Colonic mucosa (tissue), 4 donors: ENCODE results near the gene SETD3. TPM values are rescaled to one million over a fixed set of nuclear protein-coding genes. Genes with fewer than 3 reads are reported as not detected.

Source experiments
- DNase-seq: peaks from one replicate; pipeline ENCODE4 v3.0.0-alpha.2; 2020
- H3K27ac ChIP-seq: fragments of 200-600 bp; one replicate; pipeline ENCODE4 v1.8.0; 2021
- H3K27me3 ChIP-seq: fragments of 200-600 bp; one replicate; pipeline ENCODE4 v1.8.0; 2021
- H3K36me3 ChIP-seq: fragments of 200-600 bp; one replicate; pipeline ENCODE4 v1.8.0; 2021
- H3K4me1 ChIP-seq: fragments of 200-600 bp; one replicate; pipeline ENCODE4 v1.8.0; 2021; ENCODE audit warnings: mild to moderate bottlenecking
- H3K4me3 ChIP-seq: fragments of 200-600 bp; one replicate; pipeline ENCODE4 v1.8.0; 2021
- H3K9ac ChIP-seq, 2 donors: one replicate each; pipeline ENCODE4 v1.7.0; 2013; ENCODE audit warnings: control low read depth in 2 of 2, low read depth in 2 of 2, low read length in 2 of 2
- H3K9me3 ChIP-seq: fragments of 200-600 bp; one replicate; pipeline ENCODE4 v1.8.0; 2021
- intact Hi-C: fragments of 100-400 bp; cut with DNase I; formaldehyde crosslinking; loops from one replicate; pipeline ENCODE4 v1.14.1; 2022
- total RNA-seq, 2 donors: library from RNA; stranded (reverse); fragmentation: NEBNext Ultra II Directional in 1 of 2; extraction: Animal tissue kit (Norgen Biotek cat#: 25700) in 1 of 2; gene quantifications; one replicate each; pipeline ENCODE4 v1.2.1, GENCODE V29; 2021
- TF ChIP-seq, protein P1 (sequence below): fragments of 200-600 bp; IDR thresholded peaks from one replicate; pipeline ENCODE4 v1.8.0; 2022; ENCODE audit warnings: antibody characterized with exemption, mild to moderate bottlenecking
- donor health status: healthy.
- donor health status: DM: no; HTN: no; CAD: no.
- donor health status: DM: no; HTN: no; CAD: no.

SETD3 gene
- total RNA-seq, 2 donors from 2014 or later, result 60.0 to 69.4 TPM

DNA sequence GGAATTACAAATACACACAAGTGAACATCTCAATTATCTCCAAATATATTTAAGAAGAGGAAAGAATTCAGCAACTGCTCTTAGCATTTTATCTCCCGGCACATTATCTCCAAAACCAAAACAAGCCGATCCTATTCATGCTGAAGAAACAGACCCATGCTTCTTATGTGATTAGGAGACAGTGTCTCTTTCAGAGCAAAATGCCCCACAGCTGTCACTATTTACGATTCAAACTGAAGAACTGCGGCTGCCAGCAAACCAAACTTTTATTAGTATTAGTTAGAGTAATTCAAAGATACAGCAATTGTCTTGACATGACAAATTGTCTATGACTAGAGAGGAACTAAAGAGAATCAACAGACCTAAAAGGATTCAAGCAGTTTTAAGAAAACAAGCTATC lies 79.4 kb downstream of the SETD3 start:
- Histone ChIP-seq H3K4me3 (no peak overlapping the region), H3K9ac (no peak overlapping the region), H3K9me3 (no peaks in the 10 kb centered on the region), H3K36me3 (no peaks in the 10 kb centered on the region), H3K4me1 (no peaks in the 10 kb centered on the region), H3K27ac (no peak overlapping the region), H3K27me3 (no peaks in the 10 kb centered on the region)
- intact Hi-C loops, result no loop called here
- DNase-seq, result no peak
- TF ChIP-seq, protein P1, sequence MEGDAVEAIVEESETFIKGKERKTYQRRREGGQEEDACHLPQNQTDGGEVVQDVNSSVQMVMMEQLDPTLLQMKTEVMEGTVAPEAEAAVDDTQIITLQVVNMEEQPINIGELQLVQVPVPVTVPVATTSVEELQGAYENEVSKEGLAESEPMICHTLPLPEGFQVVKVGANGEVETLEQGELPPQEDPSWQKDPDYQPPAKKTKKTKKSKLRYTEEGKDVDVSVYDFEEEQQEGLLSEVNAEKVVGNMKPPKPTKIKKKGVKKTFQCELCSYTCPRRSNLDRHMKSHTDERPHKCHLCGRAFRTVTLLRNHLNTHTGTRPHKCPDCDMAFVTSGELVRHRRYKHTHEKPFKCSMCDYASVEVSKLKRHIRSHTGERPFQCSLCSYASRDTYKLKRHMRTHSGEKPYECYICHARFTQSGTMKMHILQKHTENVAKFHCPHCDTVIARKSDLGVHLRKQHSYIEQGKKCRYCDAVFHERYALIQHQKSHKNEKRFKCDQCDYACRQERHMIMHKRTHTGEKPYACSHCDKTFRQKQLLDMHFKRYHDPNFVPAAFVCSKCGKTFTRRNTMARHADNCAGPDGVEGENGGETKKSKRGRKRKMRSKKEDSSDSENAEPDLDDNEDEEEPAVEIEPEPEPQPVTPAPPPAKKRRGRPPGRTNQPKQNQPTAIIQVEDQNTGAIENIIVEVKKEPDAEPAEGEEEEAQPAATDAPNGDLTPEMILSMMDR, result no peak

GRCh38 chr14:99397698-99398097 lies 83.0 kb downstream of the SETD3 start:
- Histone ChIP-seq H3K27me3 (no peaks in the 10 kb centered on the region), H3K27ac (no peak overlapping the region), H3K4me1 (no peaks in the 10 kb centered on the region), H3K9ac (no peak overlapping the region), H3K4me3 (no peak overlapping the region), H3K9me3 (no peaks in the 10 kb centered on the region), H3K36me3 (no peaks in the 10 kb centered on the region)
- TF ChIP-seq, protein P1, result no peak
- intact Hi-C loops, result no loop called here
- no peak for DNase-seq

DNA sequence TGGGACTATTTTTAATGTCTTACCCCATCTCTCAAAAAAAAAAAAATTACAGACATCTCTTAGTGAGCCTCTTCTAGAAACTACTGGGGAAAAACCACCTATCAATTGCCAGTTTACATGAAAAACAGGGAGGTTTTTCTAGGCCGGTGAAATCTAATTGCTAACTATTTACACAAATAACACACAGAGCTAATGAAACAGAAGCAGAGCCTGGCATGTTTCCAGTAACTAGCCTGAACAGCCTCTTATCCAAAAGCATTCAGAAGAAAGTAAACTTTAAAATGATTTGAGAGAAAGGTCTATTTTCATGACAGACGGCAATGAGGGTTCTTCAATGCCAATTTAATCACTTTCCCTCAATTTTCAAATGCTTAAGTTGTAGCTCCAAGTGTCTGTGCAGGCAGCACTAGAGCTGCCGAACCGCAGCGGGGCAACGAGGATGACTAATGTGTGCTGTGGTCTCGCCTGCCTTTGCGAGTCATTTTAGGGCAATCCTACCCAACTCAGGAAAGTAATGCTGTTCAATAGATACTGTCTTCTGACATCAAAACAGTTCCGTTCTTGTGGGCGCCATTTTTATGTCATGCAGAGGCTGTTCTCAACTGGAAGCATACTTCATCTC lies 84.6 kb downstream of the SETD3 start:
- no peak overlapping the region for H3K27ac ChIP-seq
- TF ChIP-seq, protein P1, result no peak
- H3K36me3 ChIP-seq, result no peaks in the 10 kb centered on the region
- no peaks in the 10 kb centered on the region for H3K4me1 ChIP-seq
- intact Hi-C loops, result no loop called here
- H3K27me3 ChIP-seq, result no peaks in the 10 kb centered on the region
- H3K9me3 ChIP-seq, result no peaks in the 10 kb centered on the region
- H3K9ac ChIP-seq, result no peak overlapping the region
- DNase-seq, result no peak
- no peak overlapping the region for H3K4me3 ChIP-seq

GRCh38 chr14:99394602-99395156 lies 86.0 kb downstream of the SETD3 start:
- H3K27ac ChIP-seq, result no peak overlapping the region
- no peaks in the 10 kb centered on the region for H3K27me3 ChIP-seq
- no peaks in the 10 kb centered on the region for H3K4me1 ChIP-seq
- H3K36me3 ChIP-seq, result no peaks in the 10 kb centered on the region
- H3K9me3 ChIP-seq, result no peaks in the 10 kb centered on the region
- H3K4me3 ChIP-seq, result no peak overlapping the region
- DNase-seq, result no peak
- intact Hi-C loops, result no loop called here
- TF ChIP-seq, protein P1, result no peak
- no peak overlapping the region for H3K9ac ChIP-seq

DNA sequence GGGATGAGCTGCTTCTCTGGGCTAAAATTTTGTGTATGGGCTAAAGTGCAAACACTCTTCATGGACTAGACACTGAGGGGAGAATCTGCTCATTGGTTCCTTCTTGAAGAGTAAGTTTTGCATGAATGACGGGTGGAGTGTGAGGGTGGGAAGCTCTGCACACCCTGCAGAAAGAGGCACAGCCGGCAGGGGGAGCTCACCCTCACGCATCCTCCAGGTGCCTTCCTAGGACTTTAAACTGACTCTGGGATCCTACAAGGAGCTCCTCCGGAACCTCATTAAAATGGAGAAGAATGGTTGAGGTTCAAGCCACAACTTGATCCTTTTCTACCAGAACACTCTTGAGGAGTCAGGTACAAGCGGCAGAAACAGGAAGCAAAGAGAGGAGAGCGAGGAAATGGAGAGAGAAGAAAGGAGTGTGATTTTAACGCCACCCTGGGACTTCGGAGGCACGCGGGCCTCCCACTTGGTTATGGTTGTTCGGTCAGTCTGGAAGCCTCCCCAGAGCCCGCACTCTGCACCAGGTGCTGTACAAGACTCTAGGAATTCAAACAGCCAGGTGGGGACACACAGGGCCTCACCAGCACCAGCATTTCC lies 87.5 kb downstream of the SETD3 start:
- TF ChIP-seq, protein P1, result peak; percentile 83
- Histone ChIP-seq H3K27me3 (no peaks in the 10 kb centered on the region), H3K4me1 (no peaks in the 10 kb centered on the region), H3K27ac (no peak overlapping the region), H3K9me3 (no peaks in the 10 kb centered on the region), H3K9ac (no peak overlapping the region), H3K4me3 (no peak overlapping the region), H3K36me3 (no peaks in the 10 kb centered on the region)
- DNase-seq, result peak; percentile 59
- intact Hi-C loops, result no loop called here
